ENCODE measurements around the gene ARSG. TPM values are rescaled to one million over a fixed set of nuclear protein-coding genes. Genes with fewer than 3 reads are reported as not detected.

Gene ARSG
- total RNA-seq, 1 donor from 2014 or later: 1.5 TPM

DNA sequence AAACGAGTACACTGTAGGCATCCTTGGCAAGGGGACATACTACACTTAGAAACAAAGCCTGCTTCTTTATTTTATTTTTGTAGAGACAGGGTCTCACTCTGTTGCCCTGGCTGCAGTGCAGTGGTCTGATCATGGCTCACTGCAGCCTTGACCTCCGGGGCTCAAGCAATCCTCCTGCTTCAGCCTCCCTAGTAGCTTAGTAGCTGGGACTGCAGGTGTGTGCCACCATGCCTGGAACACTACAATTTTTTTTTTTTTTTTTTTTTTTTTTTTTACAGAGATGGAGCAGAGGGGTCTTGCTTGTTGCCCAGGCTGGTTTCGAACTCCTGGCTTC lies 87.8 kb downstream of the ARSG start:
- H3K4me3 ChIP-seq (ENCODE audit: low read depth, low read length): no peak overlapping the region
- TF ChIP-seq, protein P1, sequence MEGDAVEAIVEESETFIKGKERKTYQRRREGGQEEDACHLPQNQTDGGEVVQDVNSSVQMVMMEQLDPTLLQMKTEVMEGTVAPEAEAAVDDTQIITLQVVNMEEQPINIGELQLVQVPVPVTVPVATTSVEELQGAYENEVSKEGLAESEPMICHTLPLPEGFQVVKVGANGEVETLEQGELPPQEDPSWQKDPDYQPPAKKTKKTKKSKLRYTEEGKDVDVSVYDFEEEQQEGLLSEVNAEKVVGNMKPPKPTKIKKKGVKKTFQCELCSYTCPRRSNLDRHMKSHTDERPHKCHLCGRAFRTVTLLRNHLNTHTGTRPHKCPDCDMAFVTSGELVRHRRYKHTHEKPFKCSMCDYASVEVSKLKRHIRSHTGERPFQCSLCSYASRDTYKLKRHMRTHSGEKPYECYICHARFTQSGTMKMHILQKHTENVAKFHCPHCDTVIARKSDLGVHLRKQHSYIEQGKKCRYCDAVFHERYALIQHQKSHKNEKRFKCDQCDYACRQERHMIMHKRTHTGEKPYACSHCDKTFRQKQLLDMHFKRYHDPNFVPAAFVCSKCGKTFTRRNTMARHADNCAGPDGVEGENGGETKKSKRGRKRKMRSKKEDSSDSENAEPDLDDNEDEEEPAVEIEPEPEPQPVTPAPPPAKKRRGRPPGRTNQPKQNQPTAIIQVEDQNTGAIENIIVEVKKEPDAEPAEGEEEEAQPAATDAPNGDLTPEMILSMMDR (conservative IDR thresholded peaks at IDR 0.05; ENCODE audit: low read depth, low read length): no peak
- no peak for DNase-seq (ENCODE audit: low read depth)

- DNase-seq (ENCODE audit: low read depth): no peak
- TF ChIP-seq, protein P1 (conservative IDR thresholded peaks at IDR 0.05; ENCODE audit: low read depth, low read length): no peak
- no peak overlapping the region for H3K4me3 ChIP-seq (ENCODE audit: low read depth, low read length)
Observed at GRCh38 chr17:68379692-68380677, 88.7 kb downstream of the ARSG start.

DNA sequence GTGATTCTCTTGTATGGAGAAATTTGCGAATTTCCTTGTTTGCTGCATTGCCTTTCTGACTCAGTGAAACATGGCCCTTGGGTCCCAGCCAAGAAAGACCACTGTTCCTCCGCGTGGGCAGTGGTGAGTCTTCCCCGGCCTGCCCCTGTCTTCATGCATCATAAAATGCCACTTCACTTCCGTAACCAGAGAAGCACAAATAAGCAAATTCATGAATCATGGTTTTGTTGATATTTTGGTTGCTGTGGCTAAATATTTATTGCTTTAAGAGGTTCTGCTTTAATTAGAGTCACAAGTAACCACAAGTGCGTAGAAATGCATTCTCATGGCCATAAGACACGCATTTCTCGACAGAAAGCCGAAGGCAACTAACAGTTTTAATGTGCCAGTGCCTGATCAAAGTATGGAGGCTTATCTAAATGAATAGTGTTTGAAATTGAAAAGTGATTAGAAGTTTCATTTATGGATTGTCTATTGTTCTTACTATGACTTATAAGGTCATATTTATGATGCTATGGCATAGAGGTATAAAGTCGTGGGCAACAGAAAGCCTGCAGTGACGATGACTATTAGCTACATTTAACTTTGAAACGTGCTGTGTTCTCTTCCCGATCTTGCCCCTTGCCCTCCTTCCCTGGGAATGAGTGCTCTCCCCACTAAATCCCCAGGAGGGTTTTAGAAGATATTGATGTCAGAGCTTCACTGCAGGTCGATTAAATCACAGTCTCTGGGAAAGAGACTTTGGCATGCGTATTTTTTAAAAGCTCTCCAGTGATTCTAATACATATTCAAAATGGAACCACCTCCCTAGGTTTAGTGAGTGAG lies 90.0 kb downstream of the ARSG start:
- peak; percentile 85 for DNase-seq (ENCODE audit: low read depth)
- TF ChIP-seq, protein P1 (conservative IDR thresholded peaks at IDR 0.05; ENCODE audit: low read depth, low read length): no peak
- no peak overlapping the region for H3K4me3 ChIP-seq (ENCODE audit: low read depth, low read length)

DNA sequence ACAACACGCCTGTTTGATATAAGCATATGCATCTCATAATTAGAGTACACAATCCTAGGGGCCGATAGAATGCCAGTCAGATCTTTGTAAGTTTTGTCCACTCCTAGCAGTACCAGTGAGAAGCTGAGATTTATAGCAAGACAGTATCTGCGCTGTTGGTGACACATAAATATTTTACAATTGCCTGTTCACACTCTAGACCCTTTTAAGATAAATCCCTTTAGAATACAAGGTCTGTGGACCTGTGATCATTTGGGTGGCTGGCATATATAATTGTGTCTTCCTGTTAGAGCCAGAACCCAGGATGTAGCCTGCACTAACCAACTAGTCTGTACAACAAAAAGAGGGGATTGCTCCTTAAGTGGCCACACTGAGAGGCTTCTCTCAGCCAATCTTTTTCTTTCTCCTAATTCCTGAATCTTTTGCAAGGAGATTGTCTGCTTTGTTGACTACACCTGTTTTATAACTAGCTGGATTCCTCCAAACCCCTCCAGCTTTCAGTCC lies 91.3 kb downstream of the ARSG start:
- H3K4me3 ChIP-seq (ENCODE audit: low read depth, low read length): no peak overlapping the region
- no peak for DNase-seq (ENCODE audit: low read depth)
- TF ChIP-seq, protein P1 (conservative IDR thresholded peaks at IDR 0.05; ENCODE audit: low read depth, low read length): no peak

DNA sequence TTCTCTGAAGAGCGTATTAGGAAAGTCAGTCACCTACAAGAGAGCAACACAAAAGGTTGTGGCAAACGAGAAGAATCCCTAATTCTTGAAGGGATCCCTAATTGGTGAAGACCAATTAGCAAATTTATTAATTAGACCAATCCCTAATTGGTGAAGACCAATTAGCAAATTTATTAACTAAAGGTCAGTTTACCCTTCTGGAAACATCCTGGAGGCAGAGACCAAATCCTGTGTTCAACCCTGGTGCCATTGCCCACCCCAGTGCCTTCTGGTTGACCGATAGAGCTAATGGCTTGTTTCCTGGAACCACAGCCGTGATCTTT lies 91.8 kb downstream of the ARSG start:
- no peak for DNase-seq (ENCODE audit: low read depth)
- TF ChIP-seq, protein P1 (conservative IDR thresholded peaks at IDR 0.05; ENCODE audit: low read depth, low read length): no peak
- no peak overlapping the region for H3K4me3 ChIP-seq (ENCODE audit: low read depth, low read length)

GRCh38 chr17:68383443-68384321 lies 92.4 kb downstream of the ARSG start:
- TF ChIP-seq, protein P1 (conservative IDR thresholded peaks at IDR 0.05; ENCODE audit: low read depth, low read length): no peak
- H3K4me3 ChIP-seq (ENCODE audit: low read depth, low read length): no peak overlapping the region

More at GRCh38 chr17:68383443-68384321, 92.4 kb downstream of the ARSG start:
- DNase-seq (ENCODE audit: low read depth): peak; percentile 65

All from epithelial cell of proximal tubule (primary cell).